CD4-positive, alpha-beta T cell (primary cell): Measurements from ENCODE around the gene OPTC. TPM values are rescaled to one million over a fixed set of nuclear protein-coding genes. Genes with fewer than 3 reads are reported as not detected.

Source experiments
- ATAC-seq: fragments of 200-7000 bp; cut with Tn5 transposase; one replicate; pipeline ENCODE4 v1.10.0; 2022; ENCODE audit warnings: mild to moderate bottlenecking; ENCODE audit not compliant: poor library complexity
- CTCF ChIA-PET: fragments of 350-600 bp; sonication (Branson Sonifier 250); formaldehyde crosslinking; loops from one replicate; lab custom pipeline; 2021; ENCODE audit warnings: antibody characterized with exemption, inconsistent platforms; lab: Charles Lee
- POLR2A ChIA-PET: fragments of 350-600 bp; sonication (Branson Sonifier 250); formaldehyde crosslinking; loops from one replicate; lab custom pipeline; 2021; ENCODE audit warnings: antibody characterized with exemption, inconsistent platforms; lab: Charles Lee
- DNase-seq, 14 experiments: peaks; one replicate each; pipeline ENCODE4 v3.0.0-alpha.2; 2013 to 2020; ENCODE audit warnings: mixed read lengths in 2 of 14
- H3K27ac ChIP-seq, 2 donors: one replicate each; pipeline versions ENCODE4 v1.5.1 to v1.7.0; 2013; ENCODE audit warnings: low read length in 2 of 2, low read depth in 1 of 2, mild to moderate bottlenecking in 1 of 2
- H3K27me3 ChIP-seq, 2 experiments: 1 replicate in 1 of 2; 2 replicates in 1 of 2; pipeline versions ENCODE4 v1.6.1 to v1.7.0; 2013; ENCODE audit warnings: low read length in 2 of 2, control low read depth in 1 of 2, mild to moderate bottlenecking in 1 of 2, moderate library complexity in 1 of 2; ENCODE audit not compliant: insufficient read depth in 2 of 2, control insufficient read depth in 1 of 2
- H3K36me3 ChIP-seq: one replicate; pipeline ENCODE4 v1.6.1; 2013; ENCODE audit warnings: low read length, control low read depth; ENCODE audit not compliant: insufficient read depth
- H3K4me1 ChIP-seq: one replicate; pipeline ENCODE4 v1.6.1; 2013; ENCODE audit warnings: low read length, control low read depth; ENCODE audit not compliant: insufficient read depth
- H3K4me3 ChIP-seq: one replicate; pipeline ENCODE4 v1.5.1; 2013; ENCODE audit warnings: mild to moderate bottlenecking, low read length, moderate library complexity
- H3K9me3 ChIP-seq, 2 experiments: 1 replicate in 1 of 2; 2 replicates in 1 of 2; pipeline versions ENCODE4 v1.6.1 to v1.7.0; 2013; ENCODE audit warnings: low read length in 2 of 2, mild to moderate bottlenecking in 2 of 2, control low read depth in 1 of 2, moderate library complexity in 1 of 2; ENCODE audit not compliant: control insufficient read depth in 1 of 2, insufficient read depth in 1 of 2
- H3K27ac Mint-ChIP-seq: one replicate; pipeline ENCODE4 v1.8.0; 2020; ENCODE audit warnings: mixed read lengths
- H3K27me3 Mint-ChIP-seq: one replicate; pipeline ENCODE4 v1.8.0; 2021; ENCODE audit warnings: mixed read lengths
- H3K36me3 Mint-ChIP-seq: one replicate; pipeline ENCODE4 v1.8.0; 2021; ENCODE audit warnings: low read depth, mixed read lengths
- H3K4me1 Mint-ChIP-seq: one replicate; pipeline ENCODE4 v1.8.0; 2021; ENCODE audit warnings: low read depth, mixed read lengths
- H3K4me3 Mint-ChIP-seq: one replicate; pipeline ENCODE4 v1.8.0; 2020; ENCODE audit warnings: mild to moderate bottlenecking, mixed read lengths
- H3K9me3 Mint-ChIP-seq: one replicate; pipeline ENCODE4 v1.8.0; 2020; ENCODE audit warnings: mixed read lengths
- intact Hi-C, 2 experiments: fragments of 100-400 bp; cut with DNase I in 1 of 2; cut with micrococcal nuclease in 1 of 2; formaldehyde crosslinking; loops; one replicate each; pipeline versions ENCODE4 v1.15.1 to v1.9.0; 2023 to 2025; cut with DNase I, micrococcal nuclease
- total RNA-seq, 174 experiments: library from RNA in 2 of 174; stranded (reverse) in 2 of 174; gene quantifications; one replicate each; pipeline ENCODE4 v1.2.3 and lab custom pipeline; 2021 to 2026
- TF ChIP-seq, protein P1 (sequence below): fragments of 200-600 bp; IDR thresholded peaks from one replicate; pipeline ENCODE4 v1.8.0; 2022; ENCODE audit warnings: antibody characterized with exemption, mild to moderate bottlenecking

Gene OPTC
- total RNA-seq, 2 experiments from 2014 or later, result not detected

DNA sequence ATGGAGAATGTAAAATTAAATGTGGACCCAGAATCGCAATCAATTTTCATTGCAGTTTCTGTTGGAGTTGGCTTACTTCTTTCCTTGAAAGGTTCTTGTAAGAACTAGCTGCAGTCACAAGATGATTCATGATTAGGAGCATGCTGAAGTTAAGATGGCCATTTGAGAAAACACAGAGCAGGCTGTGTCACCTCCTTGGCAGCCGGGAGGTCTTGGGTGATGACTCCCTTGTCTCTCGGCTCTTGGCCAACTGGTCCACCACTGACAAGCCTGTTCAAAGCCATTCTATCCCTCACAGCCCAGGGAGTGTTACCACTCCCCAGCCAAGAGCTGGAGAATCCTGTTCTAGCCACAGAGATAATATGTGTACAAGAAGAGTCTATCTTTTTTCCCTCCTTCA lies 40.6 kb downstream of the OPTC start:
- TF ChIP-seq, protein P1, sequence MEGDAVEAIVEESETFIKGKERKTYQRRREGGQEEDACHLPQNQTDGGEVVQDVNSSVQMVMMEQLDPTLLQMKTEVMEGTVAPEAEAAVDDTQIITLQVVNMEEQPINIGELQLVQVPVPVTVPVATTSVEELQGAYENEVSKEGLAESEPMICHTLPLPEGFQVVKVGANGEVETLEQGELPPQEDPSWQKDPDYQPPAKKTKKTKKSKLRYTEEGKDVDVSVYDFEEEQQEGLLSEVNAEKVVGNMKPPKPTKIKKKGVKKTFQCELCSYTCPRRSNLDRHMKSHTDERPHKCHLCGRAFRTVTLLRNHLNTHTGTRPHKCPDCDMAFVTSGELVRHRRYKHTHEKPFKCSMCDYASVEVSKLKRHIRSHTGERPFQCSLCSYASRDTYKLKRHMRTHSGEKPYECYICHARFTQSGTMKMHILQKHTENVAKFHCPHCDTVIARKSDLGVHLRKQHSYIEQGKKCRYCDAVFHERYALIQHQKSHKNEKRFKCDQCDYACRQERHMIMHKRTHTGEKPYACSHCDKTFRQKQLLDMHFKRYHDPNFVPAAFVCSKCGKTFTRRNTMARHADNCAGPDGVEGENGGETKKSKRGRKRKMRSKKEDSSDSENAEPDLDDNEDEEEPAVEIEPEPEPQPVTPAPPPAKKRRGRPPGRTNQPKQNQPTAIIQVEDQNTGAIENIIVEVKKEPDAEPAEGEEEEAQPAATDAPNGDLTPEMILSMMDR, result no peak
- no peak for DNase-seq
- no peaks in the 10 kb centered on the region for H3K36me3 Mint-ChIP-seq
- no peaks in the 10 kb centered on the region for H3K9me3 ChIP-seq
- no peak overlapping the region for H3K27ac ChIP-seq
- H3K27me3 ChIP-seq, result no peaks in the 10 kb centered on the region
- no peak overlapping the region for H3K4me3 Mint-ChIP-seq
- intact Hi-C loops, result no loop called here
- no peaks in the 10 kb centered on the region for H3K9me3 Mint-ChIP-seq
- no peaks in the 10 kb centered on the region for H3K36me3 ChIP-seq
- CTCF ChIA-PET, result no interaction called here
- H3K4me1 Mint-ChIP-seq, result peaks cover 5% of the 10 kb centered on the region
- H3K4me1 ChIP-seq, result no peaks in the 10 kb centered on the region
- no peak for ATAC-seq
- no peaks in the 10 kb centered on the region for H3K27me3 Mint-ChIP-seq
- POLR2A ChIA-PET, result no interaction called here
- no peak overlapping the region for H3K4me3 ChIP-seq
- no peak overlapping the region for H3K27ac Mint-ChIP-seq

DNA sequence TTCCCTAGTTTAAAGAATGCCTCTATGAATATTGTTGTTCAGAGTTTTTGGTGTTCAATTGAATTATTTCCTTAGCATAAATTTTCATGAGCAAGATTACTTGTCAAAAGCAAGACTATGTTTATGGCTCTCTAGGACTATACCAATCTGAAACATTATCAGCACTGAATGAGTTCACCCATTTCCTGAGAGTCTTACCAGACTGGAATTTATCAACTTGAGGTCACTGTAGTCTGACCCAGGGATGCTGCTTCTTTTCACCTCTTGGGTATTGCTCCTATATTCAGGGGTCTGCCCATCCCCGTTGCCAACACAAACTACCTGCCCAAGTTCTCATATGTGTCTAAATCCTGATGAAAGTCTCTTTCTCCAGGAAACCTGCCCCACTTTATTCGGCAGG lies 42.6 kb downstream of the OPTC start:
- no peaks in the 10 kb centered on the region for H3K27me3 Mint-ChIP-seq
- Histone ChIP-seq H3K9me3 (no peaks in the 10 kb centered on the region), H3K36me3 (no peaks in the 10 kb centered on the region), H3K4me3 (no peak overlapping the region), H3K27me3 (no peaks in the 10 kb centered on the region), H3K4me1 (no peaks in the 10 kb centered on the region), H3K27ac (no peak overlapping the region)
- no peaks in the 10 kb centered on the region for H3K36me3 Mint-ChIP-seq
- no peaks in the 10 kb centered on the region for H3K4me1 Mint-ChIP-seq
- intact Hi-C loops, result no loop called here
- POLR2A ChIA-PET, result no interaction called here
- H3K4me3 Mint-ChIP-seq, result no peak overlapping the region
- H3K27ac Mint-ChIP-seq, result no peak overlapping the region
- ATAC-seq (no peak), DNase-seq (no peak)
- CTCF ChIA-PET, result no interaction called here
- TF ChIP-seq, protein P1, result no peak
- H3K9me3 Mint-ChIP-seq, result no peaks in the 10 kb centered on the region

DNA sequence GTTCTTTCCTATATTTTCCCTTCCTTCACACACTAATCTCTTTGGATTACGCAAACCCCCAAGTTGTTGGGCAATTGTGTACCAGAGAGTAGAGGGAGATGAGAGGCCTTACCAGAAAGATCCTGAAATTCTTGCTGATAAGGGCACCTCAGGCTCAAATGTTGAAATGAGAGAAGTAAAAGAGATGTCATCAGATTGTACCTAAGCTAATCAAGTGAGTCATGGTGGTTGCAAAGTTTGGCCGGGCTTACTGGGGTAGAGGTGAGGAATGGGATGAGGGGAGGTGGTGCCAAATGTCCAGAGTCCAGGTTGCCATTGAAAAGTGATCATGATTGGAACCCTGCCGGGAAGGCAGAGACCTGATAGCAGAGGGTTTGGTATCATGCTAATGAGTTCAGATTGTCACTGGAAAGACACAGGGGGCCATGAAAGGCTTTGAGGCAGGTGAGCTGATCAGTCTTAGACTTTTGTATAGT lies 43.1 kb downstream of the OPTC start:
- H3K4me3 ChIP-seq, result no peak overlapping the region
- no peaks in the 10 kb centered on the region for H3K4me1 Mint-ChIP-seq
- no peak overlapping the region for H3K27ac Mint-ChIP-seq
- TF ChIP-seq, protein P1, result no peak
- intact Hi-C loops, result no loop called here
- H3K9me3 Mint-ChIP-seq, result no peaks in the 10 kb centered on the region
- H3K27ac ChIP-seq, result no peak overlapping the region
- H3K27me3 ChIP-seq, result no peaks in the 10 kb centered on the region
- no peaks in the 10 kb centered on the region for H3K36me3 ChIP-seq
- H3K4me1 ChIP-seq, result no peaks in the 10 kb centered on the region
- ATAC-seq (no peak), DNase-seq (no peak)
- H3K36me3 Mint-ChIP-seq, result no peaks in the 10 kb centered on the region
- no peaks in the 10 kb centered on the region for H3K27me3 Mint-ChIP-seq
- no peaks in the 10 kb centered on the region for H3K9me3 ChIP-seq
- H3K4me3 Mint-ChIP-seq, result no peak overlapping the region
- CTCF ChIA-PET, result no interaction called here
- POLR2A ChIA-PET, result no interaction called here
